HEK293T (cell line): ENCODE data around the gene FBXO28.

Source experiments
- ELF4 ChIP-seq: fragments of 450-650 bp; IDR thresholded peaks from 2 replicates; pipeline ENCODE4 v1.6.1; 2017; ENCODE audit warnings: antibody characterized with exemption
- FOXK2 ChIP-seq: fragments of 450-650 bp; IDR thresholded peaks from 2 replicates; pipeline ENCODE4 v1.6.1; 2016; ENCODE audit warnings: mild to moderate bottlenecking
- SP1 ChIP-seq: fragments of 450-650 bp; IDR thresholded peaks from 2 replicates; pipeline ENCODE4 v1.6.1; 2017
- TARDBP ChIP-seq: fragments of 450-650 bp; IDR thresholded peaks from 2 replicates; pipeline ENCODE4 v1.6.1; 2016

DNA sequence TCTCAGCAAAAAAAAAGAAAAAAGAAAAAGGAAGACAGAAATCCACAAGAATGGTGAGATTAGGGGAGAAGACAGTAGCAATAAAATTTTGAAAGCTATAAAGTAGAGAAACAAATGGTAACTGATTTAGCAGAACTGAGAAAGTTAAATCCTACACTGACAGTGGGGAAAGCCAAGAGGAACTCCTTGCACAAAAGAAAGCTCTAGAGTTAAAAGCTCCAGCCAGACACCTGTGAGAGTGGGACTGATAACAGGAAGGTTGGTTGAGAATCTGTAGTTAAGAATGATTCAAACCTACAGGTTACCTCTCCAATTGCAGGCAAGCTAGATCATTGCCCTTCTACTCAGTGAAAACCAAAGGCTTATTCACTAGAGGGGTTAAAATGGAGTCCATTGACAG lies 23.6 kb downstream of the FBXO28 start:
- no peak for TF ChIP-seq FOXK2
- no peak for TF ChIP-seq SP1
- TF ChIP-seq TARDBP: no peak
- no peak for TF ChIP-seq ELF4
